C4-2B (cell line): ENCODE data around the gene CPD.

Experiments used
- ZFX ChIP-seq: fragments of 450-650 bp; IDR thresholded peaks from 2 replicates; pipeline ENCODE4 v1.6.1; 2017
- TF ChIP-seq, protein P1 (sequence below): fragments of 450-650 bp; conservative IDR thresholded peaks from 2 replicates; pipeline ENCODE4 v1.5.1; 2017; ENCODE audit warnings: mild to moderate bottlenecking

DNA sequence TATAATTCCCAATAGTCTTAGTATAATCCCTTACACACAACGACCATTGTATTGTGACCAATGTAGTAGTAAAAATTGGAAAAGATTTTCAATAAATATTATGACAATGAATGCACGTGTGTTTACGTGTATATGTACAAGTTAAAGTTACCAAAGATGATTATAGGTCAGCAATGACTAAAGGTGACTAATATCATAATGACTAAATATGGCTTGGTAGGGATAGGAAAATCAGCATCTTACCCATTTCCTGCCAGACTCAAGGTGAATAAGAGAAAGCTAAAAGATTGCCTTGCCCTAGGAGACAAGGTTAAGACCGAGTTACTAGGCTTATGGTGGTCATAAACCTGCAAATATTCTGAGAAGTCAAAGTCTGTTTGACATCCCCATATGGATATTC, 34.4 kb downstream of the CPD start:
- TF ChIP-seq, protein P1, sequence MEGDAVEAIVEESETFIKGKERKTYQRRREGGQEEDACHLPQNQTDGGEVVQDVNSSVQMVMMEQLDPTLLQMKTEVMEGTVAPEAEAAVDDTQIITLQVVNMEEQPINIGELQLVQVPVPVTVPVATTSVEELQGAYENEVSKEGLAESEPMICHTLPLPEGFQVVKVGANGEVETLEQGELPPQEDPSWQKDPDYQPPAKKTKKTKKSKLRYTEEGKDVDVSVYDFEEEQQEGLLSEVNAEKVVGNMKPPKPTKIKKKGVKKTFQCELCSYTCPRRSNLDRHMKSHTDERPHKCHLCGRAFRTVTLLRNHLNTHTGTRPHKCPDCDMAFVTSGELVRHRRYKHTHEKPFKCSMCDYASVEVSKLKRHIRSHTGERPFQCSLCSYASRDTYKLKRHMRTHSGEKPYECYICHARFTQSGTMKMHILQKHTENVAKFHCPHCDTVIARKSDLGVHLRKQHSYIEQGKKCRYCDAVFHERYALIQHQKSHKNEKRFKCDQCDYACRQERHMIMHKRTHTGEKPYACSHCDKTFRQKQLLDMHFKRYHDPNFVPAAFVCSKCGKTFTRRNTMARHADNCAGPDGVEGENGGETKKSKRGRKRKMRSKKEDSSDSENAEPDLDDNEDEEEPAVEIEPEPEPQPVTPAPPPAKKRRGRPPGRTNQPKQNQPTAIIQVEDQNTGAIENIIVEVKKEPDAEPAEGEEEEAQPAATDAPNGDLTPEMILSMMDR = no peak
- TF ChIP-seq ZFX = no peak
